Endothelial cell of umbilical vein (primary cell): ENCODE measurements around the gene MTMR4. TPM values are rescaled to one million over a fixed set of nuclear protein-coding genes. Genes with fewer than 3 reads are reported as not detected.

ENCODE experiments used
- BruUV-seq: library from RNA; stranded (reverse); fragments of 400-500 nt; replicated peaks from 2 replicates; lab custom pipeline; 2021; lab: Mats Ljungman, UMichigan
- CTCF ChIA-PET: fragments of 300-600, 350-600 bp; sonication (Branson Sonifier 250); formaldehyde crosslinking; loops from one replicate; lab custom pipeline; 2021; ENCODE audit warnings: antibody characterized with exemption, inconsistent platforms; lab: Charles Lee
- POLR2A ChIA-PET: fragments of 300-600, 350-600 bp; sonication (Branson Sonifier 250); formaldehyde crosslinking; loops from one replicate; lab custom pipeline; 2021; ENCODE audit warnings: antibody characterized with exemption, inconsistent platforms; lab: Charles Lee
- DNase-seq: peaks from one replicate; pipeline ENCODE4 v3.0.0-alpha.2; 2011; ENCODE audit warnings: low read depth, low spot score
- FAIRE-seq: peaks from 2 replicates; lab custom pipeline; 2011; peaks lifted over from hg19 to GRCh38; lab: Jason Lieb, UNC
- H2AFZ ChIP-seq: 2 replicates; pipeline ENCODE4 v1.6.0; 2012; ENCODE audit warnings: low read depth, low read length, control low read depth, inconsistent platforms
- H3K27ac ChIP-seq: 2 replicates; pipeline ENCODE4 v1.5.1; 2011; ENCODE audit warnings: low read depth, mild to moderate bottlenecking, control low read depth, low read length, moderate library complexity; ENCODE audit not compliant: insufficient read depth
- H3K27me3 ChIP-seq, 2 experiments: 2 replicates each; pipeline versions ENCODE4 v1.6.0 to v1.6.1; 2011; ENCODE audit warnings: low read length in 2 of 2, mixed read lengths in 1 of 2; ENCODE audit not compliant: control insufficient read depth in 2 of 2, insufficient read depth in 2 of 2
- H3K36me3 ChIP-seq, 2 experiments: 2 replicates in 1 of 2; 3 replicates in 1 of 2; pipeline ENCODE4 v1.5.1; 2011; ENCODE audit warnings: low read length in 2 of 2, mild to moderate bottlenecking in 1 of 2, moderate library complexity in 1 of 2; ENCODE audit not compliant: control insufficient read depth in 2 of 2, insufficient read depth in 2 of 2; ENCODE audit errors: extremely low read depth in 1 of 2
- H3K4me1 ChIP-seq: 3 replicates; pipeline ENCODE4 v1.5.1; 2011; ENCODE audit warnings: mild to moderate bottlenecking, low read length; ENCODE audit not compliant: control insufficient read depth, insufficient read depth; ENCODE audit errors: extremely low read depth
- H3K4me2 ChIP-seq: 2 replicates; pipeline ENCODE4 v1.6.1; 2011; ENCODE audit warnings: low read length, control low read depth, mixed read lengths; ENCODE audit not compliant: insufficient read depth
- H3K4me3 ChIP-seq, 3 experiments: fragments of 200-600 bp in 1 of 3; sonication (generic), shearing (Covaris generic) in 1 of 3; replicated peaks in 1 of 3; 2 replicates each; pipeline ENCODE4 v1.5.1; 2011 to 2016; ENCODE audit warnings: control low read depth in 3 of 3, low read length in 3 of 3, mild to moderate bottlenecking in 2 of 3, inconsistent platforms in 1 of 3, low read depth in 1 of 3, moderate library complexity in 1 of 3; ENCODE audit not compliant: insufficient read depth in 1 of 3
- H3K79me2 ChIP-seq: 2 replicates; pipeline ENCODE4 v1.6.0; 2012; ENCODE audit warnings: low read length, inconsistent platforms; ENCODE audit not compliant: control insufficient read depth, insufficient read depth
- H3K9ac ChIP-seq: replicated peaks from 2 replicates; pipeline ENCODE3; 2011; ENCODE audit warnings: low read length, control low read depth; ENCODE audit not compliant: insufficient read depth; ENCODE audit errors: extremely low read depth
- H3K9me1 ChIP-seq: replicated peaks from 3 replicates; pipeline ENCODE4 v1.6.0; 2011; ENCODE audit warnings: mild to moderate bottlenecking, low read length; ENCODE audit not compliant: control insufficient read depth, insufficient read depth; ENCODE audit errors: extremely low read depth
- H3K9me3 ChIP-seq: replicated peaks from 2 replicates; pipeline ENCODE4 v1.5.1; 2012; ENCODE audit warnings: low read length, inconsistent platforms; ENCODE audit not compliant: control insufficient read depth, insufficient read depth
- H4K20me1 ChIP-seq: replicated peaks from 2 replicates; pipeline ENCODE3; 2011; ENCODE audit warnings: mild to moderate bottlenecking, low read length; ENCODE audit not compliant: control insufficient read depth, insufficient read depth; ENCODE audit errors: extremely low read depth
- CTCF ChIP-seq, 2 donors: IDR thresholded peaks; 1 replicate in 1 of 2; 2 replicates in 1 of 2; pipeline ENCODE4 v1.5.1; 2011; ENCODE audit warnings: low read length in 2 of 2, mild to moderate bottlenecking in 2 of 2, moderate library complexity in 2 of 2, control low read depth in 1 of 2, inconsistent platforms in 1 of 2, low read depth in 1 of 2; ENCODE audit not compliant: insufficient read depth in 1 of 2; ENCODE audit errors: extremely low read depth in 1 of 2
- EZH2 ChIP-seq: IDR thresholded peaks from 2 replicates; pipeline ENCODE4 v1.6.1; 2012; ENCODE audit warnings: borderline replicate concordance, low read depth, mild to moderate bottlenecking, moderate library complexity, low read length, inconsistent platforms; ENCODE audit not compliant: severe bottlenecking
- FOS ChIP-seq: IDR thresholded peaks from 2 replicates; pipeline ENCODE4 v1.6.1; 2011; ENCODE audit warnings: mild to moderate bottlenecking, low read length, moderate library complexity, borderline replicate concordance; ENCODE audit not compliant: insufficient read depth
- GATA2 ChIP-seq: IDR thresholded peaks from 2 replicates; pipeline ENCODE4 v1.7.0; 2011; ENCODE audit warnings: low read depth, mild to moderate bottlenecking, moderate library complexity, mixed read lengths, low read length; ENCODE audit not compliant: insufficient read length, insufficient read depth
- JUN ChIP-seq: IDR thresholded peaks from 2 replicates; pipeline ENCODE4 v1.6.1; 2011; ENCODE audit warnings: borderline replicate concordance, low read depth; ENCODE audit not compliant: insufficient read length, insufficient read depth
- MAX ChIP-seq: IDR thresholded peaks from 2 replicates; pipeline ENCODE4 v1.6.1; 2011; ENCODE audit not compliant: insufficient read depth, insufficient read length
- MYC ChIP-seq: IDR thresholded peaks from one replicate; pipeline ENCODE4 v1.6.1; 2011; ENCODE audit warnings: mild to moderate bottlenecking, low read depth, low read length
- POLR2A ChIP-seq: IDR thresholded peaks from 2 replicates; pipeline ENCODE4 v1.6.1; 2012; ENCODE audit warnings: low read depth, mild to moderate bottlenecking, control low read depth, low read length
- POLR2AphosphoS5 ChIP-seq: IDR thresholded peaks from 2 replicates; pipeline ENCODE4 v1.6.1; 2012; ENCODE audit warnings: low read depth, mild to moderate bottlenecking, control low read depth, low read length, moderate library complexity; ENCODE audit not compliant: insufficient read depth
- dilution Hi-C: fragments of 300-500 bp; cut with MboI; formaldehyde crosslinking; loops from one replicate; pipeline ENCODE4 v1.15.0; 2019; ENCODE audit warnings: low sequenced_read_pairs; ENCODE audit not compliant: extremely low pct_ligation_motif_present
- intact Hi-C: fragments of 100-400 bp; cut with micrococcal nuclease; formaldehyde crosslinking; loops from one replicate; pipeline ENCODE4 v1.10.0; 2022
- polyA plus RNA-seq, 4 experiments: library from polyadenylated mRNA; depleted of rRNA in 3 of 4; stranded (reverse) in 3 of 4; unstranded in 1 of 4; fragments of >200 nt; gene quantifications; 2 replicates each; pipeline versions ENCODE4 v1.2.1 to v1.2.3, GENCODE V29; 2011 to 2012; ENCODE audit warnings: missing spikeins in 1 of 4
- total RNA-seq: library from RNA; stranded (reverse); gene quantifications from 2 replicates; pipeline ENCODE4 v1.2.3, GENCODE V29; 2021

The MTMR4 gene
- total and polyA plus RNA-seq, 2 donors (not counting 3 experiments of a cell fraction or from before 2014, with no cell fraction given), result 25.1 to 41.0 TPM

GRCh38 chr17:58531661-58532554, 17.5 kb upstream of the MTMR4 start:
- CTCF ChIA-PET, result interaction anchor here (0.6 to 2.2 kb wide), 4 partner anchors 9 to 473 kb away, joined by 3 to 18 read pairs (median 7); no protein-coding TSS in a partner anchor
- intact Hi-C loops (no loop called here), dilution Hi-C loops (no loop called here)
- H3K27me3 ChIP-seq, result peaks cover 3 to 5% of the 10 kb centered on the region in 2 experiments
- peak overlapping the region; percentile 88 for H3K4me2 ChIP-seq
- no TSS peak for BruUV-seq
- H2AFZ ChIP-seq, result peak overlapping the region; percentile 73
- H3K9me1 ChIP-seq, result no peaks in the 10 kb centered on the region
- H3K79me2 ChIP-seq, result no peaks in the 10 kb centered on the region
- POLR2A ChIA-PET, result interaction anchor here (0.9 kb wide), 1 partner anchor 99 kb away, joined by 4 read pairs; no protein-coding TSS in a partner anchor
- H3K36me3 ChIP-seq, result no peaks in the 10 kb centered on the region
- FAIRE-seq (peak; percentile 59), DNase-seq (peak; percentile 56)
- TF ChIP-seq JUN (no peak), POLR2AphosphoS5 (no peak), GATA2 (no peak)
- H3K27ac ChIP-seq, result no peak overlapping the region
- H3K4me3 ChIP-seq, result peak overlapping the region in 2 of 3 experiments; percentile 39 to 44
- H3K9me3 ChIP-seq, result no peaks in the 10 kb centered on the region
- H3K4me1 ChIP-seq, result peaks cover 15% of the 10 kb centered on the region
- no peak overlapping the region for H3K9ac ChIP-seq
- no peaks in the 10 kb centered on the region for H4K20me1 ChIP-seq

GRCh38 chr17:58531122-58531521, 16.7 kb upstream of the MTMR4 start:
- no peak overlapping the region for H3K9ac ChIP-seq

More at GRCh38 chr17:58531122-58531521, 16.7 kb upstream of the MTMR4 start:
- TF ChIP-seq POLR2AphosphoS5 (no peak), FOS (no peak), CTCF (IDR thresholded peaks at IDR 0.05; ENCODE audit: extremely low read depth in 1 of 2, insufficient read depth in 1 of 2, low read depth in 1 of 2, low read length in 2 of 2) (no peak), MYC (no peak), GATA2 (no peak), POLR2A (no peak), MAX (no peak), EZH2 (no peak), JUN (no peak)
- Histone ChIP-seq H3K27ac (no peak overlapping the region), H3K4me3 (peak overlapping the region in 1 of 3 experiments; percentile 44), H3K4me1 (peaks cover 15% of the 10 kb centered on the region), H3K4me2 (peak overlapping the region; percentile 88), H3K79me2 (no peaks in the 10 kb centered on the region), H3K9me3 (no peaks in the 10 kb centered on the region), H2AFZ (no peak overlapping the region), H3K27me3 (peaks cover under 1 to 2% of the 10 kb centered on the region in 2 experiments), H3K36me3 (no peaks in the 10 kb centered on the region), H3K9me1 (no peaks in the 10 kb centered on the region), H4K20me1 (no peaks in the 10 kb centered on the region)
- CTCF ChIA-PET, result interaction anchor here (1.5 to 2.3 kb wide), 3 partner anchors 10 to 12 kb away, joined by 6 to 9 read pairs (median 6); no protein-coding TSS in a partner anchor
- no TSS peak for BruUV-seq
- dilution Hi-C loops (no loop called here), intact Hi-C loops (no loop called here)
- FAIRE-seq (no peak), DNase-seq (no peak)
- POLR2A ChIA-PET, result no interaction called here
